ENCODE results near the gene ATPAF2. TPM values are rescaled to one million over a fixed set of nuclear protein-coding genes. Genes with fewer than 3 reads are reported as not detected.

The ATPAF2 gene
- total and polyA plus RNA-seq, 9 donors: 5.5 to 34.5 (median 15.5) TPM

GRCh38 chr17:17978481-17979424, 60.2 kb downstream of the ATPAF2 start:
- intact Hi-C loops (cut with DNase I): no loop called here
- Histone ChIP-seq H3K4me3 (no peak overlapping the region), H3K27ac (no peak overlapping the region), H3K4me1 (ENCODE audit: insufficient read depth) (no peaks in the 10 kb centered on the region), H3K9me3 (no peaks in the 10 kb centered on the region), H3K36me3 (no peaks in the 10 kb centered on the region), H3K27me3 (no peaks in the 10 kb centered on the region)
- no peak for DNase-seq
- WGBS, 3 donors: 83 to 89% (median 84%) methylated on average over 14 of the region's 14 CpGs
- TF ChIP-seq EP300 (IDR thresholded peaks at IDR 0.05): no peak
- no peak for TF ChIP-seq POLR2A (IDR thresholded peaks at IDR 0.05)
- no peak for TF ChIP-seq CTCF (IDR thresholded peaks at IDR 0.05)

GRCh38 chr17:17976931-17977570, 61.9 kb downstream of the ATPAF2 start:
- Histone ChIP-seq H3K4me3 (no peak overlapping the region), H3K4me1 (ENCODE audit: insufficient read depth) (peaks cover 2% of the 10 kb centered on the region), H3K27ac (no peak overlapping the region), H3K36me3 (no peaks in the 10 kb centered on the region), H3K9me3 (no peaks in the 10 kb centered on the region), H3K27me3 (no peaks in the 10 kb centered on the region)
- intact Hi-C loops (cut with DNase I): no loop called here
- 76 to 82% (median 81%) methylated on average over 10 of the region's 10 CpGs for WGBS, 3 donors
- TF ChIP-seq EP300 (IDR thresholded peaks at IDR 0.05) (no peak), POLR2A (IDR thresholded peaks at IDR 0.05) (no peak), CTCF (IDR thresholded peaks at IDR 0.05) (no peak)
- DNase-seq: no peak

- DNase-seq: no peak
- Histone ChIP-seq H3K9me3 (no peaks in the 10 kb centered on the region), H3K27ac (no peak overlapping the region), H3K36me3 (no peaks in the 10 kb centered on the region), H3K4me1 (ENCODE audit: insufficient read depth) (peaks cover 8% of the 10 kb centered on the region), H3K27me3 (no peaks in the 10 kb centered on the region), H3K4me3 (no peak overlapping the region)
- no peak for TF ChIP-seq CTCF (IDR thresholded peaks at IDR 0.05)
- no peak for TF ChIP-seq POLR2A (IDR thresholded peaks at IDR 0.05)
- 79 to 88% (median 82%) methylated on average over 8 of the region's 8 CpGs for WGBS, 3 donors
- intact Hi-C loops (cut with DNase I): no loop called here
Observed at GRCh38 chr17:17975436-17975835, 63.5 kb downstream of the ATPAF2 start.

- no peaks in the 10 kb centered on the region for H3K27me3 ChIP-seq
- peaks cover 9% of the 10 kb centered on the region for H3K4me1 ChIP-seq (ENCODE audit: insufficient read depth)
- WGBS, 3 donors: 2% methylated on average over 13 of the region's 13 CpGs
- H3K4me3 ChIP-seq: peak overlapping the region; percentile 37
- H3K27ac ChIP-seq: no peak overlapping the region
- no peaks in the 10 kb centered on the region for H3K36me3 ChIP-seq
- peak; percentile 15 for TF ChIP-seq POLR2A (IDR thresholded peaks at IDR 0.05)
- TF ChIP-seq CTCF (IDR thresholded peaks at IDR 0.05): no peak
- intact Hi-C loops (cut with DNase I): no loop called here
- no peaks in the 10 kb centered on the region for H3K9me3 ChIP-seq
- DNase-seq: no peak
Observed at GRCh38 chr17:17972952-17973254, 66.1 kb downstream of the ATPAF2 start.
